Measurements from ENCODE around the gene DHX34. TPM values are rescaled to one million over a fixed set of nuclear protein-coding genes. Genes with fewer than 3 reads are reported as not detected.
A peak's percentile ranks its signal among the peaks of the same experiment; 100 is the strongest.
"Not testable (repeated sequence)": the region's sequence is repeated elsewhere in the genome, so short reads cannot be mapped to it uniquely, and the experiment has no call there.

DHX34 gene
- total RNA-seq, 2 experiments from 2014 or later = 11.7 to 14.3 TPM

DNA sequence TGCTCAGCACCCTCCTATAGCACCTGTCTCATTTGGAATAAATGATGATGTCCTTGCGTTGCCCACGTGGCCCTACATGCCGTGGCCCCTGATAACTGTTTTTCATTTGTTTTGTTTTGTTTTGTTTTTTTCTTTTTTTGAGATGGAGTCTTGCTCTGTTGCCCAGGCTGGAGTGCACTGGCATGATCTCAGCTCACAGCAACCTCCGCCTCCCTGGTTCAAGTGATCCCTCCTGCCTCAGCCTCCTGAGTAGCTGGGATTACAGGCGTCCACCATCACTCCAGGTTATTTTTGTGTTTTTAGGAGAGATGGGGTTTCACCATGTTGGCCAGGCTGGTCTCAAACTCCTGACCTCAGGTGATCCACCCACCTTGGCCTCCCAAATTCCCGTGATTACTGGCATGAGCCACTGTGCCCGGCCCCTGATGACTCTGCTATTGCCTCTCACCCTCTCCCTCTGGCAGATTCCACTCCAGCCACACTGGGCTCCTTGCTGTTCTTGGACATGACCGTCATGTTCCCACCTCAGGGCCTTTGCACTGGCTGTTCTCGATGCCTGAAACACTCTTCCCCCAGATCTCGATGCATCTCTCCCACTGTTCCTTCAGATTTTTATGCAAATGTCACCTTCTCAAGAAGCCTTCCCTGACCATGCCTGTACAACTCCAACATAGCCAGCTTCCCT, 9.8 kb upstream of the DHX34 start:
- no peaks in the 10 kb centered on the region for H3K36me3 Mint-ChIP-seq
- ATAC-seq = no peak
- no peak overlapping the region for H3K4me3 Mint-ChIP-seq
- H3K27me3 Mint-ChIP-seq = no peaks in the 10 kb centered on the region
- no peak overlapping the region for H3K27ac Mint-ChIP-seq
- H3K4me1 Mint-ChIP-seq = peaks cover 10% of the 10 kb centered on the region
- CTCF ChIA-PET = interaction anchor here (2.5 kb wide), 1 partner anchor 10 kb away, joined by 11 read pairs; the partner anchor contains the start of gene DHX34
- DNase-seq = no peak
- no peaks in the 10 kb centered on the region for H3K9me3 Mint-ChIP-seq (ENCODE audit: low read depth)

DNA sequence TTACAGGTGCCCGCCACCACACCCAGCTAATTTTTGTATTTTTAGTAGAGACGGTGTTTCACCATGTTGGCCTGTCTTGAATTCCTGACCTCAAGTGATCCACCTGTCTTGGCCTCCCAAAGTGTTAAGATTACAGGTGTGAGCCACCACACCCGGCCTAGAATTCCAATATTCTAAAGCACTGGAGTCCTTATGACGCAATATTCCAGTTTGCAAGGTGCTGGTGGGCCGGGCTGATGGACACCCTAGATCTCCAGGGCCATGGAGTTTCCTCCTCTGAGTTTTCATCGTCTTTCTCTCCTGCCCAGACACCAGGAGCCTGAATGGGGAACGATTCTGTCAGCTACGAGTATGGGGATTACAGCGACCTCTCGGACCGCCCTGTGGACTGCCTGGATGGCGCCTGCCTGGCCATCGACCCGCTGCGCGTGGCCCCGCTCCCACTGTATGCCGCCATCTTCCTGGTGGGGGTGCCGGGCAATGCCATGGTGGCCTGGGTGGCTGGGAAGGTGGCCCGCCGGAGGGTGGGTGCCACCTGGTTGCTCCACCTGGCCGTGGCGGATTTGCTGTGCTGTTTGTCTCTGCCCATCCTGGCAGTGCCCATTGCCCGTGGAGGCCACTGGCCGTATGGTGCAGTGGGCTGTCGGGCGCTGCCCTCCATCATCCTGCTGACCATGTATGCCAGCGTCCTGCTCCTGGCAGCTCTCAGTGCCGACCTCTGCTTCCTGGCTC, 8.5 kb upstream of the DHX34 start:
- ATAC-seq = no peak
- CTCF ChIA-PET = interaction anchor here (1.1 to 2.5 kb wide), 2 partner anchors 8 to 51 kb away, joined by 3 to 11 read pairs; partner anchors contain the start of gene DHX34
- Mint-ChIP-seq H3K27ac (no peak overlapping the region), H3K27me3 (no peaks in the 10 kb centered on the region), H3K9me3 (ENCODE audit: low read depth) (no peaks in the 10 kb centered on the region), H3K36me3 (no peaks in the 10 kb centered on the region), H3K4me3 (no peak overlapping the region), H3K4me1 (peaks cover 10% of the 10 kb centered on the region)
- no peak for DNase-seq

DNA sequence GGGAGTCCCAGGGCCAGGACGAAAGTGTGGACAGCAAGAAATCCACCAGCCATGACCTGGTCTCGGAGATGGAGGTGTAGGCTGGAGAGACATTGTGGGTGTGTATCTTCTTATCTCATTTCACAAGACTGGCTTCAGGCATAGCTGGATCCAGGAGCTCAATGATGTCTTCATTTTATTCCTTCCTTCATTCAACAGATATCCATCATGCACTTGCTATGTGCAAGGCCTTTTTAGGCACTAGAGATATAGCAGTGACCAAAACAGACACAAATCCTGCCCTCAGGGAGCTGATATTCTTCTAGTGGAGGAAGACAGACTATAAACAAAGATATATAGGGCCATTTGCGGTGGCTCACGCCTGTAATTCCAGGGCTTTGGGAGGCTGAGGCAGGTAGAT, 7.4 kb upstream of the DHX34 start:
- no peaks in the 10 kb centered on the region for H3K27me3 Mint-ChIP-seq
- H3K4me1 Mint-ChIP-seq = peaks cover 1% of the 10 kb centered on the region
- CTCF ChIA-PET = interaction anchor here (1.1 kb wide), 1 partner anchor 50 kb away, joined by 3 read pairs; no protein-coding TSS in a partner anchor
- ATAC-seq = no peak
- no peak overlapping the region for H3K27ac Mint-ChIP-seq
- H3K9me3 Mint-ChIP-seq (ENCODE audit: low read depth) = no peaks in the 10 kb centered on the region
- no peak for DNase-seq
- no peak overlapping the region for H3K4me3 Mint-ChIP-seq
- H3K36me3 Mint-ChIP-seq = no peaks in the 10 kb centered on the region

DNA sequence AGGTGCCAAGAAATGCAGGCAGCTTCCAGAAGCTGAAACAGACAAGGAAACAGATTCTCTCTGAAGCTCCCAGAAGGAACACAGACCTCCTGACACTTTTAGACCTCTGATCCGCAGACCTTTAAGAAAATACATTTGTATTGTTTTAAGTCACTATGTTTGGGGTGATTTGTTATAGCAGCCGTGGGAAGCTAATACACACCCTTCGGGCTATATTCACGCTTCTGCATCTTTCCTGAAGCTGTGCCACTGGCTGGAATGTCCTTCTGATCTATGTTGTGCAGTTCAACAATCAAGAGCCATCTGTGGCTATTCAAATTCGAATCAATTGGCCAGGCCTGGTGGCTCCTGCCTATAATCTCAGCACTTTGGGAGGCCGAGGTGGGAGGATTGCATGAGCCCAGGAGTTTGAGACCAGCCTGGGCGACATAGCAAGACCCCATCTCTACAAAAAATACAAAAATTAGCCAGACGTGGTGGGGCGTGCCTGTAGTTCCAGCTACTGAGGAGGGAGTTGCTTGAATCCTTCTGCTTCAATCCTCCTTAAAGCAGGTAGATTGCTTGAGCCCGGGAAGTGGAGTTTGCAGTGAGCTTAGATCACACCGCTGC, 5.8 kb upstream of the DHX34 start:
- no peak overlapping the region for H3K27ac Mint-ChIP-seq
- DNase-seq (no peak), ATAC-seq (no peak)
- H3K4me3 Mint-ChIP-seq = no peak overlapping the region
- H3K4me1 Mint-ChIP-seq = no peaks in the 10 kb centered on the region
- no peaks in the 10 kb centered on the region for H3K27me3 Mint-ChIP-seq
- CTCF ChIA-PET = interaction anchor here (1.3 to 1.6 kb wide), 2 partner anchors 38 to 47 kb away, joined by 3 to 4 read pairs; no protein-coding TSS in a partner anchor
- H3K36me3 Mint-ChIP-seq = no peaks in the 10 kb centered on the region
- H3K9me3 Mint-ChIP-seq (ENCODE audit: low read depth) = no peaks in the 10 kb centered on the region

DNA sequence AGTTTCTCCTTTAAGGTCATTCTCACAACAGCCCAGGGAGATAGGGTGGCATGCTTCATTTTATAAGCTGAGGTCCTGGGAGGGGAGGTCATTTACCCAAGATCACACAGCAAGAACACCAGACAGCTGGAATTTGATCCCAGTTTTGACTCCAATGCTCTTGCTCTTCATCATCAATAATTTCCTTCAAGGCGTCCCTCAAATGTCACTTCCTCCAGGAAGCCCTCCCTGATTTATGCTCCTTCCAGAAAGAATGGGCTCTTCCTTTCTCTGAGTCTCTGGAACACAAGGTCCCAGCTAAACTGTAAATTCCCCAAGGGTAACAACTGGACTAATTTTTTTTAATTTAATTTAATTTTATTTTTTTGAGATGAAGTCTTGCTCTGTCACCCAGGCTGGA, 4.7 kb upstream of the DHX34 start:
- Mint-ChIP-seq H3K36me3 (peaks cover under 1% of the 10 kb centered on the region), H3K4me1 (peaks cover 9% of the 10 kb centered on the region), H3K27me3 (no peaks in the 10 kb centered on the region), H3K4me3 (no peak overlapping the region), H3K9me3 (ENCODE audit: low read depth) (no peaks in the 10 kb centered on the region), H3K27ac (no peak overlapping the region)
- DNase-seq (no peak), ATAC-seq (no peak)
- CTCF ChIA-PET = interaction anchor here (1.3 to 1.4 kb wide), 2 partner anchors 39 to 213 kb away, joined by 3 to 4 read pairs; no protein-coding TSS in a partner anchor

DNA sequence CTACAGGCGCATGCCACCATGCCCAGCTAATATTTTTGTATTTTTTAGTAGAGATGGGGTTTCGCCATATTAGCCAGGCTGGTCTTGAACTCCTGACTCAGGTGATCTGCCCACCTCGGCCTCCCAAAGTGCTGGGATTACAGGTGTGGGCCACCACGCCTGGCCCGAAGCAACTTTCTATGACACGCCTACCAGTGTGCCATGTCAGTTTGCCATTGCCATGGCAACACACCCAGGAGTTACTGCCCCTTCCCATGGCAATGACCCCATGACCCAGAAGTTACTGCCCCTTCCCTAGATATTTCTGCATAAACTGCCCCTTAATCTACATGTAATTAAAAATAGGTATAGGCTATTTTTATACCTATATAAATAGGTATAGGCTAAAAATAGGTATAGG, 3.1 kb upstream of the DHX34 start:
- not testable (repeated sequence) for H3K36me3 Mint-ChIP-seq; ATAC-seq; H3K27me3 Mint-ChIP-seq; DNase-seq; H3K9me3 Mint-ChIP-seq (ENCODE audit: low read depth); H3K4me3 Mint-ChIP-seq; H3K27ac Mint-ChIP-seq
- peaks cover 22% of the 10 kb centered on the region for H3K4me1 Mint-ChIP-seq
- CTCF ChIA-PET = interaction anchor here (1.3 kb wide), 1 partner anchor 45 kb away, joined by 3 read pairs; no protein-coding TSS in a partner anchor

DNA sequence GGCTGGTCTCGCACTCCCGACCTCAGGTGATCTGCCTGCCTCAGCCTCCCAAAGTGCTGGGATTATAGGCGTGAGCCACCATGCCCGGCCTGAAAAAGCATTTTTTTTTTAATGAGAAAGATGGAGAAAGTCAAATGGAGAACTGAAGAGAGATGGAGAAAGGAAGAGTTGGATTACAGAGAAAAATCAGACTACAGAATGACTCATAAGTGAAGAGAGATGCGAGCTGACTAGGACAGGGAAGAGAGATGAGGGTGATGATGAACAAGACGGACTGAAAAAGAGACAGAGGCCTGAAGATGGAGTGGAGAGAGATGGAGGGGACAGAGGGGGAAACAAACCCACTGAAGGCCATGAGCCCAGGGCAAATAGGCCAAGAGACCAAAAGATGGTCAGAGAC, 1.5 kb downstream of the DHX34 start:
- peak overlapping the region; percentile 39 for H3K4me3 Mint-ChIP-seq
- CTCF ChIA-PET = interaction anchor here (1.2 to 3.3 kb wide), 7 partner anchors 7 to 86 kb away, joined by 3 to 28 read pairs (median 4); no protein-coding TSS in a partner anchor
- H3K36me3 Mint-ChIP-seq = peaks cover 30% of the 10 kb centered on the region
- H3K27me3 Mint-ChIP-seq = no peaks in the 10 kb centered on the region
- no peaks in the 10 kb centered on the region for H3K9me3 Mint-ChIP-seq (ENCODE audit: low read depth)
- no peak for DNase-seq
- ATAC-seq = no peak
- peaks cover 33% of the 10 kb centered on the region for H3K4me1 Mint-ChIP-seq
- H3K27ac Mint-ChIP-seq = peak overlapping the region; percentile 38

DNA sequence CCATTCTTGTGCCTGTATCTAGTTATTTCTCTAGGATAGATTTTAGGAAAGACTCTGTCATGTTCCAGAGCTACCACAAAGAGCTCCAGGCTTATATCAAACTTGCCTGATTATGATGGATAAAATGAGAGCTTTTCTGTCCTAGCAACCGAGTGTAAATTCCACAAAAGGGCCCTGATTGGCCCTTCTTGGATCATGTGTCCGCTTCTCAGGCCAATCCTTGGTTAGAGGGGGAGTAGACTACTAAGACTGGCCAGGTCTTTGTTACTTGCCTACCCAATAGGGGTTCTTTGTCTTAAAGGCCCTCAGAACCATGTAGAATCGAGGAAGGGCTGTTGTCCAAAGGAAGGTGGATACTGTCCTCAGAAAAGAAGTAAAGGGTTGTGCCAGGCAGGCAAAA, 2.4 kb downstream of the DHX34 start:
- H3K27ac Mint-ChIP-seq = no peak overlapping the region

DNA sequence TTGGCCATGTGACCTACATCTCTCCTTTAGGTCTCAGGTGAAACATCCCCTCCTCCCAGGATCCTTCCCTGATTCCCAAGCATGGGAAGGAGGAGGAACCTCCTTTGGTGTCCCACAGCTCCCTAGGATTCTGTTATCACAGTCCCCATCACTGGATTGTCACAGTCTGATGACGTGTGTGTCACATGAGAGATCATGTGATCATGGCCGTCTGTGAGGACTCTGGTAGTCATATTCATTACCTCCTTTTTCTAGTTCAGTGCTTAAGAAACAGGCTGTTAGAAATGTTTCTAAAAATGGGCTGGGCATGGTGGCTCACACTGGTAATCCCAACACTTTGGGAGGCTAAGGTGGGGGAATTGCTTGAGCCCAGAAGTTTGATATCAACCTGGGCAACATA, 3.0 kb downstream of the DHX34 start:
- peaks cover 38% of the 10 kb centered on the region for H3K36me3 Mint-ChIP-seq
- no peak overlapping the region for H3K4me3 Mint-ChIP-seq
- no peaks in the 10 kb centered on the region for H3K27me3 Mint-ChIP-seq
- peak overlapping the region; percentile 54 for H3K27ac Mint-ChIP-seq
- ATAC-seq (no peak), DNase-seq (no peak)
- H3K9me3 Mint-ChIP-seq (ENCODE audit: low read depth) = no peaks in the 10 kb centered on the region
- CTCF ChIA-PET = interaction anchor here (0.7 to 1.2 kb wide), 3 partner anchors 68 to 85 kb away, joined by 3 read pairs; no protein-coding TSS in a partner anchor
- peaks cover 35% of the 10 kb centered on the region for H3K4me1 Mint-ChIP-seq

More for the DNA sequence above, 2.4 kb downstream of the DHX34 start:
- ATAC-seq = no peak
- H3K36me3 Mint-ChIP-seq = peaks cover 37% of the 10 kb centered on the region
- no peaks in the 10 kb centered on the region for H3K27me3 Mint-ChIP-seq
- no peaks in the 10 kb centered on the region for H3K9me3 Mint-ChIP-seq (ENCODE audit: low read depth)
- H3K4me3 Mint-ChIP-seq = no peak overlapping the region
- H3K4me1 Mint-ChIP-seq = peaks cover 35% of the 10 kb centered on the region
- CTCF ChIA-PET = interaction anchor here (1.2 kb wide), 3 partner anchors 45 to 85 kb away, joined by 3 to 4 read pairs (median 3); no protein-coding TSS in a partner anchor
- DNase-seq = peak; percentile 45

DNA sequence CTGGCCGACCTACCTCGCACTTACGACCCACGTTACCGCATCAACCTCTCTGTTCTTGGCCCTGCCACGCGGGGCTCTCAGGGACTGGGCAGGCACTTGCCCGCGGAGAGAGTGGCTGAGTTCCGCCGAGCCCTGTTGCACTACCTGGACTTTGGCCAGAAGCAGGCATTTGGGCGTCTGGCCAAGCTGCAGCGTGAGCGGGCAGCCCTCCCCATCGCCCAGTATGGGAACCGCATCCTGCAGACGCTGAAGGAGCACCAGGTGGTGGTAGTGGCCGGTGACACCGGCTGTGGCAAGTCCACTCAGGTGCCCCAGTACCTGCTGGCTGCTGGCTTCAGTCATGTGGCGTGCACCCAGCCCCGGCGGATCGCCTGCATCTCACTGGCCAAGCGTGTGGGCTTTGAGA, 4.2 kb downstream of the DHX34 start:
- H3K4me3 Mint-ChIP-seq = no peak overlapping the region
- CTCF ChIA-PET = no interaction called here

DNA sequence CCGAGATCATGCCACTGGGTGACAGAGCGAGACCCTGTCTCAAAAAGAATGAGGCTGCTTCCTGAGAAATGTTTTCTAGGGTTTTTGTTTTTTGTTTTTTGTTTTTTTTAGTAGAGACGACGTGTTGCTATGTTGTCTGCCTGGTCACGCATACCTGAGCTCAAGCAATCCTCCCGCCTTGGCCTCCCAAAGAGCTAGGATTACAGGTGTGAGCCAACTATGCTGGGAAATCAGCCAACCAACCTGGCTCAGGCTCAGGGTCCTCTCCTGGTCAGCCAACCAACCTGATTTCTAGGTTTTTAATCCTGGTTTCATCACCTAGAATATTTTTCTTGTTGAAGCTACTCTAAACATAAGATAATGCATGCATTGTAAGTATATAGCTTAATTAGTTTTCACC, 7.8 kb downstream of the DHX34 start:
- peaks cover 8% of the 10 kb centered on the region for H3K4me1 Mint-ChIP-seq
- no peak overlapping the region for H3K27ac Mint-ChIP-seq
- H3K9me3 Mint-ChIP-seq (ENCODE audit: low read depth) = no peaks in the 10 kb centered on the region
- no peak for ATAC-seq
- H3K27me3 Mint-ChIP-seq = no peaks in the 10 kb centered on the region
- no peak for DNase-seq
- H3K36me3 Mint-ChIP-seq = peaks cover 43% of the 10 kb centered on the region
- H3K4me3 Mint-ChIP-seq = no peak overlapping the region
- CTCF ChIA-PET = interaction anchor here (0.6 to 3.3 kb wide), 4 partner anchors 8 to 236 kb away, joined by 3 to 20 read pairs (median 3); partner anchors contain the start of gene DHX34

More for the DNA sequence above, 4.2 kb downstream of the DHX34 start:
- no peak for DNase-seq
- H3K4me1 Mint-ChIP-seq = peaks cover 35% of the 10 kb centered on the region
- H3K27me3 Mint-ChIP-seq = no peaks in the 10 kb centered on the region
- ATAC-seq = no peak
- no peaks in the 10 kb centered on the region for H3K9me3 Mint-ChIP-seq (ENCODE audit: low read depth)
- H3K27ac Mint-ChIP-seq = no peak overlapping the region
- H3K36me3 Mint-ChIP-seq = peaks cover 43% of the 10 kb centered on the region

DNA sequence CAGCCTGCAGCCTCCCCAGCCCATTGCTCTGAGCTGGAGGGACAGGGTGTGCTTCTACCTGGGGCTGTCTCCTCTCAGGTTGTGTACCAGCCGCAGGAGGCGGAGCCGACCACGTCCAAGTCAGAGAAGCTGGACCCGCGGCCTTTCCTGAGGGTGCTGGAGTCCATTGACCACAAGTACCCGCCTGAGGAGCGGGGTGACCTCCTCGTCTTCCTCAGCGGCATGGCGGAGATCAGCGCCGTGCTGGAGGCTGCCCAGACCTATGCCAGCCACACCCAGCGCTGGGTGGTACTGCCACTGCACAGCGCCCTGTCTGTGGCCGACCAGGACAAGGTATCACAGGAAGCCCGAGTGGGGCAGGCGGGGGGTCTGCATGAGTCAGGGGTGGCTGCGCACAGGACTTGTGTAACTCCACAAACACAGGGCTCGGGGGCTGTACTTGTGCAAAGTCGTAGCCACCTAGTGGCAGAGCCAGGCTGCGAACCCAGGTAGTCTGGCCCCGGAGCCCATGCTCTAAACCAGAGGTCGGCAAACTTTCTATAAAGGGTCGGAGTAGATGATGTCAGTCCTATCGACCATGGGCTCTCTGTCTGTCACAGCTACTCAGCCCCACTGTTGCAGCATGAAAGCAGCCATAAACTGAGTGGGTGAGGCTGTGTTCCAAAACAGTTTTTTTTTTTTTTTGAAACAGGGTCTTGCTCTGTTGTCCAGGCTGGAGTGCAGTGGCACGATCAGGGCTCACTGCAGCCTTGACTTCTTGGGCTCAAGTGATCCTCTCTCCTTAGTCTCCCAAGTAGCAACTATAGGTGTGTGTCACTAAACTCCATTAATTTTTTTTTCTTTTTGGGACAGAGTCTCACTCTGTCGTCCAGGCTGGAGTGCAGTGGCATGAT, 8.9 kb downstream of the DHX34 start:
- DNase-seq (no peak), ATAC-seq (no peak)
- no peaks in the 10 kb centered on the region for H3K9me3 Mint-ChIP-seq (ENCODE audit: low read depth)
- CTCF ChIA-PET = interaction anchor here (0.8 to 3.3 kb wide), 3 partner anchors 9 to 1863 kb away, joined by 3 to 20 read pairs (median 5); partner anchors contain the start of gene DHX34
- H3K36me3 Mint-ChIP-seq = peaks cover 36% of the 10 kb centered on the region
- H3K27ac Mint-ChIP-seq = no peak overlapping the region
- H3K4me3 Mint-ChIP-seq = no peak overlapping the region
- peaks cover 2% of the 10 kb centered on the region for H3K4me1 Mint-ChIP-seq
- H3K27me3 Mint-ChIP-seq = no peaks in the 10 kb centered on the region
